Fibroblast of the conjunctiva (primary cell): Measurements from ENCODE around the gene LRRC30.
"Not testable (repeated sequence)": the region's sequence is repeated elsewhere in the genome, so short reads cannot be mapped to it uniquely, and the experiment has no call there.

Source experiments
- DNase-seq: peaks from one replicate; pipeline ENCODE4 v3.0.0-alpha.2; 2010; ENCODE audit warnings: low read depth

LRRC30 gene

GRCh38 chr18:7230626-7231349 lies at the start of gene LRRC30:
TSS of gene LRRC30 (plus strand) at chr18:7231089. CDS start at chr18:7231139, 50 bp downstream.
- no peak for DNase-seq

DNA sequence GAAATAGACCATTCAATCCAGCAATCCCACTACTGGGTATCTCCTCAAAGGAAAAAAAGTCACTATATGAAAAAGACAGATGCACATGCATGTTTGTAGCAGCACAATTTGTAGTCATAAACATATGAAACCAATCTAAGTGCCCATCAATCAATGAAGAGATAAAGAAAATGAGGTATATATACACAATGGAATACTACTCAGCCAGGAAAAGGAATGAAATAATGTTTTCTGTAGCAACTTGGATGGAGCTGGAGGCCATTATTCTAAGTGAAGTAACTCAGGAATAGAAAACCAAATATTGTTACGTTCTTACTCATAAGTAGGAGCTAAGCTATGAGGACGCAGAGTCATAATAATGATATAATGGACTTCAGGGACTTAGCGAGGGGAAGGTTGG lies 45.2 kb upstream of the LRRC30 start:
- DNase-seq, result no peak

- no peak for DNase-seq
These were observed 40.2 kb upstream of the LRRC30 start for GRCh38 chr18:7190547-7191156.

DNA sequence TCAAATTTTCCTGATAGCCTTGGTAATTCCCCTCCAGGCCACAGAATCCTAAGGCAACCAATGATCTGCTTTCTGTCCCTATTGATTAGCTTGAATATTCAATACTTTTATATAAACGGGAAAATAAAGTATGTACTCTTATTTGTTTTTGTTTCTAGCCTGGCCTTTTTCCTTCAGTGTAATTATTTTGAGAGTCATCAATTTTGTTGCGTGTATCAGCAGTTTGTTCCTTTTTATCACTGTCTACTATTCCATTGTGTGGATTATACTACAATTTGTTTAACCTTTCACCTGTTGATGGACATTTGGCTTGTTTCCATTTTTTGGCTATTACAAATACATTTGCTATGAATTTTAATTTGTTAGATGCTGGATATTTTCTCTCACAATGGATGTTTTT lies 39.2 kb upstream of the LRRC30 start:
- DNase-seq, result no peak

- no peak for DNase-seq
These were observed 35.6 kb upstream of the LRRC30 start for GRCh38 chr18:7195266-7195665.

- no peak for DNase-seq
These were observed 34.5 kb upstream of the LRRC30 start for GRCh38 chr18:7196421-7196820.

DNA sequence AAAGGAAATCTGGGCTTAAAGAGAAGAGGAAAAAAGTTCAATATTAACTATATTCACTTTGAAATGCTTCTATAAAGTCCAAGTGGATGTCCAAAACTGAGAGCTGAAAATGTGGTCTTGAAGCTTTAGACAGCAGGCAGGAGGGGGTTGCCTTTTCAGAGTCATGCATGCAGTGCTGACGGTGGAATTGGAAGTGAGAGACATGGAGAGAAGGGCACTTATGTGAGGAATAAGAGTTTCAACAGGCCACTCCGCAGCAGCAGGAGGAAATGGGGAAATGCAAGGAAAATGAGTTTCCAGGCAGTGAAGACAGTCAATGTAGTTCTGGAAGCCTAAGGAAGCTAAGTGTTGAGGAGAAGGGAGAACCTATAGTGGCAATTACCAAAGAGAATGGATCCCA lies 33.0 kb upstream of the LRRC30 start:
- no peak for DNase-seq

DNA sequence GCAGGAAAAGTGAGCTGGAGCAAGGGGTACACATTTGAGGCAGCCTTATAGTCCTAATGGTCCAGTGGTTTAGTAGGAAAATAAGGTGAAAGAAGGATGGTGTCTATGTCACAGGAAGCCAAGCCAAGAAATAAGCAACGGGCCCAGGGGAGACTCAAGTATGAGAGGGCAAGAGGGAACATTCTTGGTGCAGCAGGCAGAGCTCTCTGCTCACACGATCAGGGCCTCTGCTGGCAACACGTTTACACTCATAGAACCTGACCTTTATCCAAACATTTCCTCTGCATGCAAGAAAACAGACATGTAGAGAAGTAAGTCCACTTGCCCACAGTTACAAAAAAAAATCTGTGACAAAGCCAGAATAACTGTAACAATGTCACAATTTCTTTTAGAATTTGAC lies 32.6 kb upstream of the LRRC30 start:
- DNase-seq, result no peak

GRCh38 chr18:7201096-7201495 lies 29.8 kb upstream of the LRRC30 start:
- no peak for DNase-seq

- DNase-seq, result no peak
These were observed 28.7 kb upstream of the LRRC30 start for GRCh38 chr18:7202169-7202568.

DNA sequence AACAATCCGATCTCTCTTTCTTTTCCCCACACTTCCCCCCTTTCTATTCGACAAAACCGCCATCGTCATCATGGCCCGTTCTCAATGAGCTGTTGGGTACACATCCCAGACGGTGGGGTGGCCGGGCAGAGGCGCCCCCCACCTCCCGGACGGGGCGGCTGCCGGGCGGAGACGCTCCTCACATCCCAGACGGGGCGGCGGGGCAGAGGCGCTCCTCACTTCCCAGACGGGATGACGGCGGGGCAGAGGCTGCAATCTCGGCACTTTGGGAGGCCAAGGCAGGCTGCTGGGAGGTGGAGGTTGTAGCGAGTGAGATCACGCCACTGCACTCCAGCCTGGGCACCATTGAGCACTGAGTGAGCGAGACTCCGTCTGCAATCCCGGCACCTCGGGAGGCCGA lies 27.3 kb upstream of the LRRC30 start:
- not testable (repeated sequence) for DNase-seq

GRCh38 chr18:7205346-7205745 lies 25.5 kb upstream of the LRRC30 start:
- no peak for DNase-seq

GRCh38 chr18:7206217-7206616 lies 24.7 kb upstream of the LRRC30 start:
- no peak for DNase-seq

- DNase-seq, result no peak
These were observed 23.4 kb upstream of the LRRC30 start for GRCh38 chr18:7207366-7207915.

- peak; percentile 65 for DNase-seq
These were observed 9.3 kb upstream of the LRRC30 start for GRCh38 chr18:7221424-7222155.

- no peak for DNase-seq
These were observed 6.7 kb upstream of the LRRC30 start for GRCh38 chr18:7224198-7224597.

- DNase-seq, result no peak
These were observed 1.3 kb downstream of the LRRC30 start for GRCh38 chr18:7232218-7232617.

- DNase-seq, result no peak
These were observed 2.4 kb downstream of the LRRC30 start for GRCh38 chr18:7233134-7233810.

GRCh38 chr18:7234091-7234490 lies 3.2 kb downstream of the LRRC30 start:
- DNase-seq, result no peak

DNA sequence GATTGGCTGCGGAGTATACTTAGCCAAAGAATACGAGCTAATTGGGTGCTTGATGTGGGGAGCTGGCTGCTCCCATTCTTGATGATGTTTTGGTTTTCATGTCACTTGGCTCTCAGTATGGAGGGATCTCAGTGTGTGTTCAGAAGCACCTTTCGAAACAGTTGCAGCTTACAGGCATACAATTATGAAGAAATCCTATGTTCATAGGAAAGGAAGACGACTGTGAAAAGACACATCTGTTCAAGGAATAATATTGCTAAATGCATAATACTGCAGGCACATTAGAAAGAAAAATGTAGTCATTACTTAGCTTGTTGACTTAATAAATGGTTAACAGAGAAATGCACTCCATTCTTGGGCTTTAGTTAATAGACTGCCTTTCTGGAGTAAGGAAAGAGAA lies 4.1 kb downstream of the LRRC30 start:
- DNase-seq, result no peak

GRCh38 chr18:7236072-7236471 lies 5.2 kb downstream of the LRRC30 start:
- no peak for DNase-seq

GRCh38 chr18:7236933-7237332 lies 6.0 kb downstream of the LRRC30 start:
- DNase-seq, result no peak
